Suprapubic skin (tissue), 3 donors: ENCODE measurements around the gene GULP1.

Source experiments
- CTCF ChIP-seq, 2 donors: fragments of 200-600 bp in 1 of 2; fragments of 450-650 bp in 1 of 2; sonication (generic) in 1 of 2; IDR thresholded peaks; one replicate each; pipeline ENCODE4 v1.5.1; 2016 to 2019; ENCODE audit warnings: antibody characterized with exemption in 2 of 2, mild to moderate bottlenecking in 1 of 2, moderate library complexity in 1 of 2
- EP300 ChIP-seq: sonication (generic); formaldehyde crosslinking; IDR thresholded peaks from one replicate; pipeline ENCODE4 v1.6.1; 2017; ENCODE audit warnings: antibody characterized with exemption
- POLR2A ChIP-seq, 2 donors: fragments of 450-650 bp; IDR thresholded peaks; one replicate each; pipeline ENCODE4 v1.6.1; 2017; ENCODE audit warnings: antibody characterized with exemption in 2 of 2, mild to moderate bottlenecking in 2 of 2, moderate library complexity in 2 of 2

- no peak for TF ChIP-seq CTCF (IDR thresholded peaks at IDR 0.05)
- no peak for TF ChIP-seq EP300
- TF ChIP-seq POLR2A (IDR thresholded peaks at IDR 0.05): no peak
Measured at GRCh38 chr2:188576651-188577050, 285.0 kb downstream of the GULP1 start.
